Activated CD8-positive, alpha-beta T cell treated with anti-CD3 and anti-CD28 coated beads for 36 hours (primary cell): ENCODE measurements around the gene INSIG1. TPM values are rescaled to one million over a fixed set of nuclear protein-coding genes. Genes with fewer than 3 reads are reported as not detected.

Experiments used
- ATAC-seq: fragments of 200-7000 bp; cut with Tn5 transposase; one replicate; pipeline ENCODE4 v1.10.0; 2021; ENCODE audit warnings: mild to moderate bottlenecking, moderate library complexity
- CTCF ChIA-PET: fragments of 350-600 bp; sonication (Branson Sonifier 250); formaldehyde crosslinking; loops from one replicate; lab custom pipeline; 2021; ENCODE audit warnings: antibody characterized with exemption; lab: Charles Lee
- POLR2A ChIA-PET: fragments of 350-600 bp; sonication (Branson Sonifier 250); formaldehyde crosslinking; loops from one replicate; lab custom pipeline; 2021; ENCODE audit warnings: antibody characterized with exemption; lab: Charles Lee
- DNase-seq: peaks from one replicate; pipeline ENCODE4 v3.0.0-alpha.2; 2020
- H3K27ac Mint-ChIP-seq: one replicate; pipeline ENCODE4 v1.8.0; 2021; ENCODE audit warnings: mild to moderate bottlenecking, mixed read lengths
- H3K27me3 Mint-ChIP-seq: one replicate; pipeline ENCODE4 v1.8.0; 2021; ENCODE audit warnings: mixed read lengths
- H3K36me3 Mint-ChIP-seq: one replicate; pipeline ENCODE4 v1.8.0; 2021; ENCODE audit warnings: low read depth, mixed read lengths
- H3K4me1 Mint-ChIP-seq: one replicate; pipeline ENCODE4 v1.8.0; 2021; ENCODE audit warnings: low read depth, mixed read lengths
- H3K4me3 Mint-ChIP-seq: one replicate; pipeline ENCODE4 v1.8.0; 2021; ENCODE audit warnings: mild to moderate bottlenecking, moderate library complexity, mixed read lengths
- H3K9me3 Mint-ChIP-seq: one replicate; pipeline ENCODE4 v1.8.0; 2021; ENCODE audit warnings: mixed read lengths
- intact Hi-C: fragments of 100-400 bp; cut with micrococcal nuclease; formaldehyde crosslinking; loops from one replicate; pipeline ENCODE4 v1.10.0; 2022
- total RNA-seq, 2 experiments: library from RNA; stranded (reverse); gene quantifications; one replicate each; pipeline ENCODE4 v1.2.3, GENCODE V29; 2021
- TF ChIP-seq, protein P1 (sequence below): fragments of 200-600 bp; IDR thresholded peaks from one replicate; pipeline ENCODE4 v1.8.0; 2022; ENCODE audit warnings: antibody characterized with exemption, mild to moderate bottlenecking

INSIG1 gene
- total RNA-seq, 2 experiments from 2014 or later = 92.2 to 98.0 TPM

DNA sequence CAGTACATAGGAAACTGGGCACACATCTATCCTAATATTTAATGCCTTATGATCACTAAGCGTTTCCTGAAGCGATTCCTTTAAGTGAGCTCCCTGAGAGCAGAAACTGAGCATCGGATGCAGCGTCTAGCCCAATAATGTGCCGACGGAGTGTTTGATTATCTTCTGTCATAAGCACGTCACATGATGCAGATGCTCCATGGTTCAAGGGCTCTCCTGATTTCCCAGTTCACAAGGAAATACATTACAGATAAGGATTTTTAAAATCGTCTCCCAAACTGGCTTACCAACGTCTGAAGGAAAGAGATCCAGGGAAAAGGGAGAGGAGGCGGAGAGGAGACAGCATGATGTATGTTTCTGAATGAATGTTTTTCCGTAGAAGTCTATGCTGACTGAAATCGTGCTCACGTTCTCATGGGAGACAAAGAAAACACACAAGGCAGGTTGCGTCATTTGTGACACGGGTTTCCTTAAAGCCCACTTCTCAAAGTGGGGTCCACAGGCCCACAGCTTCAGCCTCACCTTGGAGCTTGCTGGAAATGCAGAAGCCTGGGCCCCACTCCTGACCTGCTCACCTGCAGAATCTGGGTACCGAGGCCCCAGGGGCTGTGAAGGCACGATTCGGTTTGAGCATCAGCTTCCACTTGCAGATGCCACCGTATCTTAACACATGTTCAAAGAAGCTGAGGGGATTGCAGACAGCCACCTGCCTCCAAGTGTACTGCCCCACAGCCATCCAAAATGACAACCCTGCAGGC lies 21.5 kb upstream of the INSIG1 start:
- POLR2A ChIA-PET = interaction anchor here (1.7 kb wide), 1 partner anchor 20 kb away, joined by 5 read pairs; no protein-coding TSS in a partner anchor
- Mint-ChIP-seq H3K9me3 (no peaks in the 10 kb centered on the region), H3K27ac (no peak overlapping the region), H3K27me3 (peaks cover 7% of the 10 kb centered on the region), H3K4me3 (no peak overlapping the region), H3K4me1 (peaks cover 6% of the 10 kb centered on the region), H3K36me3 (no peaks in the 10 kb centered on the region)
- intact Hi-C loops = no loop called here
- CTCF ChIA-PET = no interaction called here
- ATAC-seq = no peak
- TF ChIP-seq, protein P1, sequence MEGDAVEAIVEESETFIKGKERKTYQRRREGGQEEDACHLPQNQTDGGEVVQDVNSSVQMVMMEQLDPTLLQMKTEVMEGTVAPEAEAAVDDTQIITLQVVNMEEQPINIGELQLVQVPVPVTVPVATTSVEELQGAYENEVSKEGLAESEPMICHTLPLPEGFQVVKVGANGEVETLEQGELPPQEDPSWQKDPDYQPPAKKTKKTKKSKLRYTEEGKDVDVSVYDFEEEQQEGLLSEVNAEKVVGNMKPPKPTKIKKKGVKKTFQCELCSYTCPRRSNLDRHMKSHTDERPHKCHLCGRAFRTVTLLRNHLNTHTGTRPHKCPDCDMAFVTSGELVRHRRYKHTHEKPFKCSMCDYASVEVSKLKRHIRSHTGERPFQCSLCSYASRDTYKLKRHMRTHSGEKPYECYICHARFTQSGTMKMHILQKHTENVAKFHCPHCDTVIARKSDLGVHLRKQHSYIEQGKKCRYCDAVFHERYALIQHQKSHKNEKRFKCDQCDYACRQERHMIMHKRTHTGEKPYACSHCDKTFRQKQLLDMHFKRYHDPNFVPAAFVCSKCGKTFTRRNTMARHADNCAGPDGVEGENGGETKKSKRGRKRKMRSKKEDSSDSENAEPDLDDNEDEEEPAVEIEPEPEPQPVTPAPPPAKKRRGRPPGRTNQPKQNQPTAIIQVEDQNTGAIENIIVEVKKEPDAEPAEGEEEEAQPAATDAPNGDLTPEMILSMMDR = no peak
- no peak for DNase-seq

DNA sequence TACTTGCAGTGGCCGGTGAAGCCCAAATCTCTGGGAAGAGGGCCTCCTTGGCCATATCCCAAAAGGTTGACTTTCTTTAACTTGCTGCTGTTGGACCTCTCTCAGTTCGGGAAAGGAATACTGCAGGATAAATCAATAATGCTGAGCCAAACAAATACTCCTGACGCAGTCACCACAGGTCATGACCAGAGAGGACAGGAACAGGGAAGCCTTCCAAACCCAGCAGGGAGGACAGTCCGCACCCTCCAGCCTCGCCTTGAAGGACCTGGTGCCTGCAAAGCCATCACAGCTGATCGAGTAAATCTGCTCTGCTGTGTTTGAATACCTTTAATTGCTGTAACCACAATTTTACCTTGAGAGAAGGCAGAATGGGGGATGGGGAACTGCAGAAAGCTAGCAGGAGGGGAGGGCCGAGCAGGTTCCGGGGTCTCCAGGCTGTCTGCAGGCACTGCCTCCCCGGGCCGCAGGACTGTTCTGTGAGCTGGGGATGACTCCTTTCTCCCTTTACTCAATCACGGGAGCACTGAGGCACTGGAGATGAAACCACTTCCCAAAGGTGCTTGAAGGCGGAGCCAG lies 20.8 kb upstream of the INSIG1 start:
- peaks cover 7% of the 10 kb centered on the region for H3K27me3 Mint-ChIP-seq
- H3K27ac Mint-ChIP-seq = no peak overlapping the region
- intact Hi-C loops = no loop called here
- POLR2A ChIA-PET = no interaction called here
- no peak for DNase-seq
- H3K4me3 Mint-ChIP-seq = no peak overlapping the region
- H3K36me3 Mint-ChIP-seq = no peaks in the 10 kb centered on the region
- TF ChIP-seq, protein P1 = no peak
- ATAC-seq = no peak
- CTCF ChIA-PET = no interaction called here
- H3K9me3 Mint-ChIP-seq = no peaks in the 10 kb centered on the region
- H3K4me1 Mint-ChIP-seq = peaks cover 6% of the 10 kb centered on the region

DNA sequence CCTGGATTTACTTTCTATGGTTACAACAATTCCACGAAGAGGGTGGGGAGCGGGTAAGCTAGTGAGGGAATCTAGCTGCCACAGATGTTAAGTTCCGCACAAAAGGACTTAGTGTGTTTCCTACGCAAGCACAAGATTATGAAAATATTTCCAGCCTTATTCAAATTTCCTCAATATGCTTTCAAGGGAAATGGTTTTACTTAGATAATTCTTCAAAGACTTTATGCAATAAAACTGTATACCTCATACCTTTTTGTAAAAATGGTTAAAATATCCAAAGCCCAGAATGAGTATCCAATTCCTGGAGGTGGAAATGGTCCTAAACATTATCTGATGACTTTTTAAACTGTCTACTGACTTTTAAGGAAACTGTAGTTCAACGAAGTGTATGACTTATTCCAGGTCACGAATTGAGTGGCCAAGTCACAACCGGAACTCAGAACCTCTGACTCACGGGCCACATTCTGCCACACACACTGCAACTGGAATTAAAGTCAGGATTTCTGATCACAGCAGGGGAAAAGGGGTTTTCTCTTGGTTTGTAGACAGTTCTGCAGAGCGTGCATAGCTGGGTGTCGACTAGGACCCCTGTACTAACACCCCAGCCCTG lies 20.2 kb upstream of the INSIG1 start:
- Mint-ChIP-seq H3K27me3 (peaks cover 7% of the 10 kb centered on the region), H3K4me3 (no peak overlapping the region), H3K4me1 (peaks cover 8% of the 10 kb centered on the region), H3K9me3 (no peaks in the 10 kb centered on the region), H3K36me3 (no peaks in the 10 kb centered on the region), H3K27ac (no peak overlapping the region)
- ATAC-seq (peak; percentile 43), DNase-seq (peak; percentile 34)
- TF ChIP-seq, protein P1 = no peak
- CTCF ChIA-PET = no interaction called here
- intact Hi-C loops = no loop called here
- POLR2A ChIA-PET = no interaction called here

DNA sequence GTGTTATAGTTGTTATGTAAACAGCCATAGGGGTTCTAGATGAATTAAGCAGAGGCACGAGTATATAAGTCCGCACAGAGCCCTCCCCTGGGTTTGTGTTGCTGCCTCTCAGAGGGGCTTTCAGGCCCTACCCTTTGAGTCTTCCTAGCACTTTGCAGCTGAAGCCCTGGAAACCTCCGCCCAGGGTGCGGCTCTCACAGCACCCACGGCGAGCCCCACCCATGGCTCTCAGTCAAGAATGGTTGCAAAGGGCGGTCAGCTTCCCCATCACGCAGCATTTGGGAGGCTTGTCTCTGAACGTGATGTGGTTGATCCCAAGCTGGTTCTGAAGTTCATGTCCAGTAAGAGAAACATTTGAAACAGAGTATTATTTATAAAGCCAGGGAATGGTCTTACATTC lies 18.8 kb upstream of the INSIG1 start:
- Mint-ChIP-seq H3K4me1 (peaks cover 16% of the 10 kb centered on the region), H3K4me3 (no peak overlapping the region), H3K27me3 (peaks cover 10% of the 10 kb centered on the region), H3K27ac (no peak overlapping the region), H3K9me3 (no peaks in the 10 kb centered on the region), H3K36me3 (no peaks in the 10 kb centered on the region)
- TF ChIP-seq, protein P1 = no peak
- ChIA-PET POLR2A (no interaction called here), CTCF (no interaction called here)
- ATAC-seq (no peak), DNase-seq (no peak)
- intact Hi-C loops = no loop called here
